Calu3 (cell line): ENCODE measurements around the gene PLA2G2A. TPM values are rescaled to one million over a fixed set of nuclear protein-coding genes. Genes with fewer than 3 reads are reported as not detected.
"Not testable (repeated sequence)": the region's sequence is repeated elsewhere in the genome, so short reads cannot be mapped to it uniquely, and the experiment has no call there.

Experiments used
- BruUV-seq: library from RNA; stranded (reverse); fragments of 400-500 nt; replicated peaks from 2 replicates; lab custom pipeline; 2021; lab: Mats Ljungman, UMichigan
- CTCF ChIA-PET: fragments of 300-600 bp; sonication (Branson Sonifier 250); formaldehyde crosslinking; loops from one replicate; lab custom pipeline; 2022; ENCODE audit warnings: antibody characterized with exemption; lab: Charles Lee
- DNase-seq: peaks from one replicate; pipeline ENCODE4 v3.0.0; 2022
- H3K27ac Mint-ChIP-seq: one replicate; pipeline ENCODE4 v1.8.0; 2022; ENCODE audit warnings: mixed read lengths; ENCODE audit not compliant: unreplicated experiment
- H3K27me3 Mint-ChIP-seq: one replicate; pipeline ENCODE4 v1.8.0; 2022; ENCODE audit warnings: mixed read lengths; ENCODE audit not compliant: unreplicated experiment
- H3K36me3 Mint-ChIP-seq: one replicate; pipeline ENCODE4 v1.8.0; 2022; ENCODE audit warnings: mild to moderate bottlenecking, moderate library complexity, mixed read lengths; ENCODE audit not compliant: insufficient read depth, unreplicated experiment
- H3K4me1 Mint-ChIP-seq: one replicate; pipeline ENCODE4 v1.8.0; 2022; ENCODE audit warnings: mild to moderate bottlenecking, low read depth, mixed read lengths; ENCODE audit not compliant: unreplicated experiment
- H3K4me3 Mint-ChIP-seq: one replicate; pipeline ENCODE4 v1.8.0; 2022; ENCODE audit warnings: mild to moderate bottlenecking, low read depth, moderate library complexity, mixed read lengths; ENCODE audit not compliant: unreplicated experiment
- H3K9me3 Mint-ChIP-seq: one replicate; pipeline ENCODE4 v1.8.0; 2022; ENCODE audit warnings: low read depth, mixed read lengths; ENCODE audit not compliant: unreplicated experiment
- CTCF ChIP-seq: fragments of 200-600 bp; IDR thresholded peaks from one replicate; pipeline ENCODE4 v1.8.0; 2022; ENCODE audit warnings: antibody characterized with exemption; ENCODE audit not compliant: unreplicated experiment
- intact Hi-C: fragments of 100-400 bp; cut with micrococcal nuclease; formaldehyde crosslinking; loops from one replicate; pipeline ENCODE4 v1.10.0; 2022; ENCODE audit not compliant: unreplicated experiment
- total RNA-seq: library from RNA; stranded (reverse); gene quantifications from 2 replicates; pipeline ENCODE4 v1.2.3, GENCODE V29; 2022

PLA2G2A gene
- total RNA-seq, 1 experiment from 2014 or later: not detected

- Mint-ChIP-seq H3K27me3 (peaks cover 69% of the 10 kb centered on the region), H3K4me3 (no peak overlapping the region), H3K36me3 (no peaks in the 10 kb centered on the region), H3K4me1 (no peaks in the 10 kb centered on the region), H3K27ac (no peak overlapping the region), H3K9me3 (peaks cover 4% of the 10 kb centered on the region)
- intact Hi-C loops: no loop called here
- BruUV-seq: no TSS peak
- CTCF ChIA-PET: no interaction called here
- DNase-seq: no peak
- TF ChIP-seq CTCF: no peak
Observed at GRCh38 chr1:20014153-20014552, 34.7 kb upstream of the PLA2G2A start.

- Mint-ChIP-seq H3K36me3 (no peaks in the 10 kb centered on the region), H3K27me3 (peaks cover 71% of the 10 kb centered on the region), H3K9me3 (peaks cover 2% of the 10 kb centered on the region), H3K4me3 (no peak overlapping the region), H3K27ac (no peak overlapping the region), H3K4me1 (no peaks in the 10 kb centered on the region)
- intact Hi-C loops: no loop called here
- no peak for TF ChIP-seq CTCF
- DNase-seq: no peak
- BruUV-seq: no TSS peak
- CTCF ChIA-PET: no interaction called here
Observed at GRCh38 chr1:20010016-20010415, 30.6 kb upstream of the PLA2G2A start.

- Mint-ChIP-seq H3K36me3 (no peaks in the 10 kb centered on the region), H3K27me3 (peaks cover 74% of the 10 kb centered on the region), H3K4me1 (no peaks in the 10 kb centered on the region), H3K27ac (no peak overlapping the region), H3K4me3 (no peak overlapping the region), H3K9me3 (peaks cover under 1% of the 10 kb centered on the region)
- TF ChIP-seq CTCF: no peak
- CTCF ChIA-PET: interaction anchor here (0.7 kb wide), 1 partner anchor 432 kb away, joined by 4 read pairs; no protein-coding TSS in a partner anchor
- no peak for DNase-seq
- no TSS peak for BruUV-seq
- intact Hi-C loops: no loop called here
Observed at GRCh38 chr1:20009212-20009611, 29.8 kb upstream of the PLA2G2A start.

- Mint-ChIP-seq H3K4me1 (no peaks in the 10 kb centered on the region), H3K9me3 (no peaks in the 10 kb centered on the region), H3K27ac (no peak overlapping the region), H3K27me3 (peaks cover 76% of the 10 kb centered on the region), H3K4me3 (no peak overlapping the region), H3K36me3 (no peaks in the 10 kb centered on the region)
- intact Hi-C loops: no loop called here
- BruUV-seq: no TSS peak
- CTCF ChIA-PET: no interaction called here
- no peak for DNase-seq
- TF ChIP-seq CTCF: no peak
Observed at GRCh38 chr1:20008391-20008841, 29.0 kb upstream of the PLA2G2A start.

- H3K36me3 Mint-ChIP-seq, H3K9me3 Mint-ChIP-seq, DNase-seq, H3K4me3 Mint-ChIP-seq, CTCF ChIA-PET, BruUV-seq, H3K4me1 Mint-ChIP-seq, intact Hi-C loops, H3K27ac Mint-ChIP-seq: not testable (repeated sequence)
- peaks cover 66% of the 10 kb centered on the region for H3K27me3 Mint-ChIP-seq
Observed at GRCh38 chr1:19998823-19999222, 19.4 kb upstream of the PLA2G2A start.
